CD4-positive, alpha-beta memory T cell (primary cell): ENCODE data around the gene CELF2. TPM values are rescaled to one million over a fixed set of nuclear protein-coding genes. Genes with fewer than 3 reads are reported as not detected.

Experiments used
- CTCF ChIA-PET: fragments of 350-600 bp; sonication (Branson Sonifier 250); formaldehyde crosslinking; loops from one replicate; lab custom pipeline; 2021; ENCODE audit warnings: inconsistent platforms; ENCODE audit not compliant: partially characterized antibody; lab: Charles Lee
- POLR2A ChIA-PET: fragments of 350-600 bp; sonication (Branson Sonifier 250); formaldehyde crosslinking; loops from one replicate; lab custom pipeline; 2021; ENCODE audit not compliant: partially characterized antibody; lab: Charles Lee
- DNase-seq, 5 donors: peaks; one replicate each; pipeline versions ENCODE4 v3.0.0 to v3.0.0-alpha.2; 2020 to 2022; ENCODE audit warnings: mixed read lengths in 1 of 5
- H3K27ac ChIP-seq: one replicate; pipeline ENCODE4 v1.7.0; 2013; ENCODE audit warnings: low read depth, low read length
- H3K27me3 ChIP-seq: 2 replicates; pipeline ENCODE4 v1.7.0; 2013; ENCODE audit warnings: mild to moderate bottlenecking, low read length, moderate library complexity; ENCODE audit not compliant: insufficient read depth
- H3K36me3 ChIP-seq: 2 replicates; pipeline ENCODE4 v1.7.0; 2013; ENCODE audit warnings: mild to moderate bottlenecking, low read length, moderate library complexity; ENCODE audit not compliant: insufficient read depth
- H3K4me1 ChIP-seq: 2 replicates; pipeline ENCODE4 v1.7.0; 2013; ENCODE audit warnings: mild to moderate bottlenecking, low read length, moderate library complexity; ENCODE audit not compliant: insufficient read depth
- H3K4me3 ChIP-seq, 2 donors: one replicate each; pipeline ENCODE4 v1.7.0; 2013; ENCODE audit warnings: low read length in 2 of 2, mild to moderate bottlenecking in 1 of 2
- H3K9me3 ChIP-seq, 2 donors: one replicate each; pipeline ENCODE4 v1.7.0; 2013; ENCODE audit warnings: low read length in 2 of 2, control low read depth in 1 of 2; ENCODE audit not compliant: control insufficient read depth in 1 of 2
- H3K27ac Mint-ChIP-seq, 7 donors: one replicate each; pipeline ENCODE4 v1.8.0; 2020 to 2021; ENCODE audit warnings: mixed read lengths in 7 of 7, mild to moderate bottlenecking in 6 of 7, inconsistent platforms in 3 of 7, moderate library complexity in 3 of 7
- H3K27me3 Mint-ChIP-seq, 2 donors: one replicate each; pipeline ENCODE4 v1.8.0; 2020 to 2021; ENCODE audit warnings: mixed read lengths in 2 of 2
- H3K36me3 Mint-ChIP-seq, 2 donors: one replicate each; pipeline ENCODE4 v1.8.0; 2020 to 2021; ENCODE audit warnings: mixed read lengths in 2 of 2, inconsistent platforms in 1 of 2, mild to moderate bottlenecking in 1 of 2
- H3K4me1 Mint-ChIP-seq, 4 donors: one replicate each; pipeline ENCODE4 v1.8.0; 2020 to 2021; ENCODE audit warnings: mixed read lengths in 4 of 4, mild to moderate bottlenecking in 1 of 4
- H3K4me3 Mint-ChIP-seq, 8 donors: one replicate each; pipeline ENCODE4 v1.8.0; 2020 to 2021; ENCODE audit warnings: mixed read lengths in 8 of 8, mild to moderate bottlenecking in 7 of 8, moderate library complexity in 6 of 8, inconsistent platforms in 3 of 8
- H3K9me3 Mint-ChIP-seq, 8 donors: one replicate each; pipeline ENCODE4 v1.8.0; 2020 to 2021; ENCODE audit warnings: mixed read lengths in 8 of 8, mild to moderate bottlenecking in 5 of 8, inconsistent platforms in 3 of 8, moderate library complexity in 1 of 8
- intact Hi-C: fragments of 100-400 bp; cut with micrococcal nuclease; formaldehyde crosslinking; loops from one replicate; pipeline ENCODE4 v1.15.1; 2023
- polyA plus RNA-seq, 2 donors: library from polyadenylated mRNA; unstranded; fragments of 300-500 nt; fragmentation: Illumina TruSeq; gene quantifications; one replicate each; pipeline ENCODE4 v1.2.3, GENCODE V29; 2021
- total RNA-seq, 2 experiments: library from RNA; stranded (reverse); gene quantifications; one replicate each; pipeline ENCODE4 v1.2.3, GENCODE V29; 2021

The CELF2 gene
- total and polyA plus RNA-seq, 4 experiments from 2014 or later, result 122 to 180 (median 167) TPM

DNA sequence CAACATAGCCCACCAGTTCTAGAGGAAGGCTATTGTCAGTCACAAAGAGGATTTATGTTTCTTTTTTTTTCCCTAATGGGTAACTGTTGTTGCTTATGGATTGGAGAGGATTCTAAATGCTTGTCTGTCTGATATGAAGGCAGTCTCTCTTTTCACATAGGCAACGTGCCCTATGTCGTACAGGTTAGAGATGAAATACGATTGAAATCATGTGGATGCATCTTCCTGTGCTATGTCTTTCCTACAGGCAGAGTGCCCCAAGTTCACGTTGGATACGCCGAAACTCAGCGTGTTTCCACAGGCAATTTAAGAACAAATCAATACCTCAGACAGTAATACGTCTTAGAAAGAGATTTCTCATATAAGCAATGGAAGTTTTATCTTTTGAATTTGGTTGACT, 93.8 kb downstream of the CELF2 start:
- ChIA-PET POLR2A (interaction anchor here (0.6 to 8.8 kb wide), 8 partner anchors 19 to 68 kb away, joined by 3 to 88 read pairs (median 8); no protein-coding TSS in a partner anchor), CTCF (interaction anchor here (1.1 to 5.8 kb wide), 13 partner anchors 9 to 184 kb away, joined by 3 to 61 read pairs (median 5); no protein-coding TSS in a partner anchor)
- Histone ChIP-seq H3K27ac (no peak overlapping the region), H3K36me3 (no peaks in the 10 kb centered on the region), H3K27me3 (no peaks in the 10 kb centered on the region), H3K4me1 (peaks cover 13% of the 10 kb centered on the region), H3K9me3 (no peaks in the 10 kb centered on the region), H3K4me3 (no peak overlapping the region)
- H3K27ac Mint-ChIP-seq, result no peak overlapping the region
- H3K27me3 Mint-ChIP-seq, result no peaks in the 10 kb centered on the region
- H3K4me3 Mint-ChIP-seq, result no peak overlapping the region
- no peaks in the 10 kb centered on the region for H3K9me3 Mint-ChIP-seq
- no peak for DNase-seq
- H3K36me3 Mint-ChIP-seq, result no peaks in the 10 kb centered on the region
- intact Hi-C loops, result no loop called here
- peaks cover 18 to 32% (median 22%) of the 10 kb centered on the region in 4 donors for H3K4me1 Mint-ChIP-seq

- no peak overlapping the region for H3K27ac Mint-ChIP-seq
- CTCF ChIA-PET, result interaction anchor here (0.9 to 5.8 kb wide), 21 partner anchors 7 to 750 kb away, joined by 3 to 61 read pairs (median 4); no protein-coding TSS in a partner anchor
- Histone ChIP-seq H3K4me1 (peaks cover 13% of the 10 kb centered on the region), H3K9me3 (no peaks in the 10 kb centered on the region), H3K4me3 (no peak overlapping the region), H3K27ac (no peak overlapping the region), H3K27me3 (no peaks in the 10 kb centered on the region), H3K36me3 (no peaks in the 10 kb centered on the region)
- no peaks in the 10 kb centered on the region for H3K36me3 Mint-ChIP-seq
- no peaks in the 10 kb centered on the region for H3K9me3 Mint-ChIP-seq
- DNase-seq, result no peak
- H3K27me3 Mint-ChIP-seq, result no peaks in the 10 kb centered on the region
- no peak overlapping the region for H3K4me3 Mint-ChIP-seq
- intact Hi-C loops, result loop anchor here (1.0 kb wide), 6 partner anchors 33 to 360 kb away; no protein-coding TSS in a partner anchor
- H3K4me1 Mint-ChIP-seq, result peaks cover 18 to 33% (median 23%) of the 10 kb centered on the region in 4 donors
- POLR2A ChIA-PET, result interaction anchor here (0.9 to 8.8 kb wide), 9 partner anchors 32 to 157 kb away, joined by 3 to 88 read pairs (median 8); no protein-coding TSS in a partner anchor
Measured at GRCh38 chr10:11112718-11113117, 95.0 kb downstream of the CELF2 start.

GRCh38 chr10:11113156-11113555, 95.5 kb downstream of the CELF2 start:
- Mint-ChIP-seq H3K36me3 (no peaks in the 10 kb centered on the region), H3K4me1 (peaks cover 18 to 33% (median 23%) of the 10 kb centered on the region in 4 donors), H3K4me3 (peak overlapping the region in 7 of 8 donors; percentile 22 to 77 (median 58)), H3K27me3 (no peaks in the 10 kb centered on the region), H3K9me3 (no peaks in the 10 kb centered on the region), H3K27ac (peak overlapping the region; percentile 3 to 90 (median 79))
- Histone ChIP-seq H3K4me1 (peaks cover 13% of the 10 kb centered on the region), H3K27ac (no peak overlapping the region), H3K9me3 (no peaks in the 10 kb centered on the region), H3K4me3 (no peak overlapping the region), H3K36me3 (no peaks in the 10 kb centered on the region), H3K27me3 (no peaks in the 10 kb centered on the region)
- ChIA-PET POLR2A (interaction anchor here (0.9 to 8.8 kb wide), 11 partner anchors 32 to 157 kb away, joined by 3 to 88 read pairs (median 7); no protein-coding TSS in a partner anchor), CTCF (interaction anchor here (0.8 to 5.8 kb wide), 27 partner anchors 11 to 749 kb away, joined by 3 to 61 read pairs (median 4); no protein-coding TSS in a partner anchor)
- intact Hi-C loops, result loop anchor here (1.0 kb wide), 6 partner anchors 32 to 359 kb away; no protein-coding TSS in a partner anchor
- DNase-seq, result peak; percentile 58 to 69 (median 67)

GRCh38 chr10:11114269-11114668, 96.6 kb downstream of the CELF2 start:
- no peak overlapping the region for H3K4me3 ChIP-seq
- ChIA-PET CTCF (interaction anchor here (1.0 to 5.8 kb wide), 18 partner anchors 10 to 363 kb away, joined by 3 to 61 read pairs (median 5); no protein-coding TSS in a partner anchor), POLR2A (interaction anchor here (0.9 to 8.8 kb wide), 7 partner anchors 31 to 156 kb away, joined by 4 to 88 read pairs (median 13); no protein-coding TSS in a partner anchor)
- DNase-seq, result no peak
- no peaks in the 10 kb centered on the region for H3K27me3 Mint-ChIP-seq
- H3K36me3 Mint-ChIP-seq, result no peaks in the 10 kb centered on the region
- H3K27ac Mint-ChIP-seq, result peak overlapping the region in 1 of 7 donors; percentile 18
- no peaks in the 10 kb centered on the region for H3K9me3 Mint-ChIP-seq
- no peaks in the 10 kb centered on the region for H3K9me3 ChIP-seq
- intact Hi-C loops, result no loop called here
- peaks cover 13% of the 10 kb centered on the region for H3K4me1 ChIP-seq
- no peak overlapping the region for H3K27ac ChIP-seq
- H3K27me3 ChIP-seq, result no peaks in the 10 kb centered on the region
- no peaks in the 10 kb centered on the region for H3K36me3 ChIP-seq
- H3K4me1 Mint-ChIP-seq, result peaks cover 15 to 33% (median 22%) of the 10 kb centered on the region in 4 donors
- H3K4me3 Mint-ChIP-seq, result no peak overlapping the region

- Histone ChIP-seq H3K27me3 (no peaks in the 10 kb centered on the region), H3K27ac (no peak overlapping the region), H3K4me1 (peaks cover 13% of the 10 kb centered on the region), H3K4me3 (no peak overlapping the region), H3K9me3 (no peaks in the 10 kb centered on the region), H3K36me3 (no peaks in the 10 kb centered on the region)
- ChIA-PET POLR2A (interaction anchor here (1.4 to 8.8 kb wide), 4 partner anchors 9 to 49 kb away, joined by 4 to 88 read pairs (median 16); no protein-coding TSS in a partner anchor), CTCF (interaction anchor here (1.1 to 5.8 kb wide), 4 partner anchors 35 to 55 kb away, joined by 3 to 38 read pairs (median 6); no protein-coding TSS in a partner anchor)
- intact Hi-C loops, result no loop called here
- no peak for DNase-seq
- Mint-ChIP-seq H3K27me3 (no peaks in the 10 kb centered on the region), H3K9me3 (no peaks in the 10 kb centered on the region), H3K27ac (no peak overlapping the region), H3K4me1 (peaks cover 17 to 33% (median 22%) of the 10 kb centered on the region in 4 donors), H3K36me3 (no peaks in the 10 kb centered on the region), H3K4me3 (no peak overlapping the region)
Measured at GRCh38 chr10:11115337-11115736, 97.7 kb downstream of the CELF2 start.

DNA sequence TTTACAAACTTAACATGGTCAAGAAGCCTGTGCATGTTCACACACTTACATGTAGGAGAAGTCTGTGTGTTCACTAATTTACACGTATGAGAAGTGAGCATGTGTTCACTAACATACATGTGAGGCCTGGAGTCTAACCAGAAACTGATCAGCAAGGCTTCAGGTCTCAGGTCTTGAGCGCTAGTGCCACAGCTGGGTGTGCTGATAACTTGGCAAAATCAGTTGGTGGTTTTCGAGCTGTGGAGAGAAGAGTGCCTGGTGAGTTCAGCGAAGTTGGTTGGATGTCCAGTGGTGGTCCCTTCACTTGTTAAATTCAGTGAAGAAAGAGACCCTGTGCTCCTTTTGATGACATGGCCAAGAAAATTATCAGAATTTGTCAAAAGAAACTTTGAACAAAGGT, 98.7 kb downstream of the CELF2 start:
- Histone ChIP-seq H3K27me3 (no peaks in the 10 kb centered on the region), H3K9me3 (no peaks in the 10 kb centered on the region), H3K4me1 (peaks cover 13% of the 10 kb centered on the region), H3K27ac (no peak overlapping the region), H3K4me3 (no peak overlapping the region), H3K36me3 (no peaks in the 10 kb centered on the region)
- no peak overlapping the region for H3K4me3 Mint-ChIP-seq
- H3K36me3 Mint-ChIP-seq, result no peaks in the 10 kb centered on the region
- no peak for DNase-seq
- intact Hi-C loops, result no loop called here
- POLR2A ChIA-PET, result interaction anchor here (1.9 to 8.8 kb wide), 2 partner anchors 29 to 48 kb away, joined by 4 to 88 read pairs; no protein-coding TSS in a partner anchor
- peak overlapping the region in 1 of 7 donors; percentile 22 for H3K27ac Mint-ChIP-seq
- no peaks in the 10 kb centered on the region for H3K9me3 Mint-ChIP-seq
- no peaks in the 10 kb centered on the region for H3K27me3 Mint-ChIP-seq
- H3K4me1 Mint-ChIP-seq, result peaks cover 19 to 33% (median 22%) of the 10 kb centered on the region in 4 donors
- CTCF ChIA-PET, result interaction anchor here (1.8 kb wide), 1 partner anchor 49 kb away, joined by 9 read pairs; no protein-coding TSS in a partner anchor

DNA sequence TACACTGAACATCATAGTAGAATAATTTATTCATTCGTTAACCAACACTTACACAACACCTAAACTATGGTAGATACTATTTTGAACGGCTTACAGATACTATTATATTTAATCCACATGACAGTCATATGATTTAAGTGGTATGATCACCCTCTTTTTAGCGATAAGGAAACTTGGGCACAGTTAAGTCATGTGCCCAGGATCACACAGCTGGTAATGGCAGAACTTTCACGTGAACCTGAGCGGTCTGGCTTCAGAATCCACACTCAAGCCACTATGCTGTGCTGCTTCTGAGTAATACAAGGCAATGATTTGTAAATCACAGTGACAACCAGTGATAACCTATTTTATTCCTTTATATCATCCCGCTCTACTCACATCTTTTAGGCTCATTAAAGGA, 99.1 kb downstream of the CELF2 start:
- no peaks in the 10 kb centered on the region for H3K27me3 Mint-ChIP-seq
- no peaks in the 10 kb centered on the region for H3K36me3 ChIP-seq
- intact Hi-C loops, result no loop called here

More for the DNA sequence above, 99.1 kb downstream of the CELF2 start:
- Mint-ChIP-seq H3K27ac (peak overlapping the region in 1 of 7 donors; percentile 2), H3K36me3 (no peaks in the 10 kb centered on the region), H3K4me1 (peaks cover 19 to 33% (median 22%) of the 10 kb centered on the region in 4 donors), H3K4me3 (no peak overlapping the region), H3K9me3 (no peaks in the 10 kb centered on the region)
- no peaks in the 10 kb centered on the region for H3K9me3 ChIP-seq
- peaks cover 13% of the 10 kb centered on the region for H3K4me1 ChIP-seq
- ChIA-PET CTCF (no interaction called here), POLR2A (interaction anchor here (2.0 to 8.8 kb wide), 2 partner anchors 28 to 48 kb away, joined by 6 to 88 read pairs; no protein-coding TSS in a partner anchor)
- no peak for DNase-seq
- H3K27me3 ChIP-seq, result no peaks in the 10 kb centered on the region
- no peak overlapping the region for H3K27ac ChIP-seq
- H3K4me3 ChIP-seq, result no peak overlapping the region
